Midbrain (tissue), 1 donor: ENCODE data around the gene ADSS2.

Experiments
- DNase-seq: peaks from one replicate; lab custom pipeline; 2025; lab: John Stamatoyannopoulos, UW

Gene ADSS2

GRCh38 chr1:244445320-244446181 is 6.2 kb downstream of the ADSS2 start:
- DNase-seq = peak; percentile 30

DNA sequence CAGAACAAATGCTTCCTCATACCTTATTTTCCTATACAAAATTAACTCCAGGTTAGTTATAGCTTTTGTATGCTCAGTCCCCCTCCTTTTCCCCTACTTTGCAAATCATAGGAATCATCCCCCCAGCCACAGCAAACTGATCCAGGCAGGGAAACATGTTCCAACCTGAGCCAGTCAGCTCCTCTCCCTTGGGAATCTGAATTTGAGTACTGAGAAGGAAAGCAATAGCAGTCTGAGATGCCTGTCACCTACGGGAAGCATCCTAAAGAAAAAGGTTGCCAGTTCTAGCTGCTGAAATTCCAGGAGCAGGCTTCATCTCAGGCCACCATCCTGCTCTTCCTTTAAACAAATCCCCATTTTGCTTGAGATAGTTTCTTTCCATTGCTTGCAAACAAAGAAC is 6.9 kb downstream of the ADSS2 start:
- no peak for DNase-seq

- no peak for DNase-seq
Observed at GRCh38 chr1:244442850-244443249, 8.9 kb downstream of the ADSS2 start.

DNA sequence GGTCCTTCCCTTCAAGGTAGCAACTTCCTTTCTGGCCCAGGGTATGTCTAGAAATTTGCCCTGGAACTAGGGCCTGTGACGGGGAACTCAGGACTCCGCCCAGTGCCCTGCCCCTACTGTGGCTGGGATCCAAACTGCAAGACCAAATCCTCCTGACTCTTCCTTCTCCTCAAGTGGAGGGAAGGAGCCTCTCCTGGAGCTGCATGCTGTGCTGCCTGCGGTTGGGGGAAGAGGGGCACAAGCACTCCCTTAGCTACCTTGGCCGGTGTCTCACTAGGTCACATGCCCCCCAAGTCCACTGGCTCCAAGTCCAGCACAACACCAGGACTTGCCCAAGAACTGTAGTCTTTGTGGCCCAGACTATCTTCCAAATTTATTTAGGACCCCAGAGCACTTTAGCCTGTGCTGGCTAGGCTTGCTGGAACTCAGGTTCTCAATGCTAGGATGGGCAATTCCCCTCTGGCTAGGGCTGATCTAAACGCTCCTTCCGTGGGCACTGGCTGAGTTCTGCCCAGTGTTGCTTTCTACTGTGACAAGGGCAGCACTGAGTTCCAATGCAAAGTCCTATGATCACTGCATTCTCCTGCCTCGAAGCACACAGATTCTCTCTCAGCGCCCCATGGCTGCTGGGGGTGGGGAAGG is 12.2 kb downstream of the ADSS2 start:
- no peak for DNase-seq

GRCh38 chr1:244437086-244437468 is 14.6 kb downstream of the ADSS2 start:
- no peak for DNase-seq

DNA sequence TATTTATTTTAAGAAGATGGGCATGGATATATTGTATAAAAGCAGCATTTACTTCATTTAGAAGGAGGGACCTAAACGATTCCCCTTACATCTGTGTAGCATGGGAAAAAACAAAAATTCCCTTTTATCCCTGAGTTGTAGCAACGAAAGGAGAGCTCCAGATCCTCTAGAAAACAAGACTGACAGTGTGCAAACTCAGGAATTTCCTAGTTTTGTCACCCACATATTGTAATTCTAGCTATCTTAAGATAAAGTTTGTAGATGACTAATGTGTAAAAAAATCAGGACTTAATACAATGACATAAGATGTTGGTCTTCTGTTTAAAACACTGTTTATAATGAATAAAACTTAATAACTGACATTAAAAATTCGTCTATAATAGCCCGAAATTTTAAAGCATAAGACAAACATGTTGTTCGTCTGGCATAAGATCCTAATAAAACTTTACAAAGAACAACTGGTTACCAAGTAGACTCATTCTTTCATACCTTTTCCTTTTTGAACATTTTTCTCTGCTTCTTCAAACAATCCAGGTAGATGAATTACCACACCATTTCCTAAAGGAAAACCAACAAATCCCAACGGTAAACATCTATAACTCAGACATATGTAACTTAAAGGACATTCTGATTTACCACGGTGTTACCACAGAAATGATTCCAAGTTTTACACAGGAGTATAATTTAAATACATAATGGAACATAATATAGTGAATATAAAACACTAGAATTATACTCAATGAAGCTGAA is 15.2 kb downstream of the ADSS2 start:
- DNase-seq = no peak

DNA sequence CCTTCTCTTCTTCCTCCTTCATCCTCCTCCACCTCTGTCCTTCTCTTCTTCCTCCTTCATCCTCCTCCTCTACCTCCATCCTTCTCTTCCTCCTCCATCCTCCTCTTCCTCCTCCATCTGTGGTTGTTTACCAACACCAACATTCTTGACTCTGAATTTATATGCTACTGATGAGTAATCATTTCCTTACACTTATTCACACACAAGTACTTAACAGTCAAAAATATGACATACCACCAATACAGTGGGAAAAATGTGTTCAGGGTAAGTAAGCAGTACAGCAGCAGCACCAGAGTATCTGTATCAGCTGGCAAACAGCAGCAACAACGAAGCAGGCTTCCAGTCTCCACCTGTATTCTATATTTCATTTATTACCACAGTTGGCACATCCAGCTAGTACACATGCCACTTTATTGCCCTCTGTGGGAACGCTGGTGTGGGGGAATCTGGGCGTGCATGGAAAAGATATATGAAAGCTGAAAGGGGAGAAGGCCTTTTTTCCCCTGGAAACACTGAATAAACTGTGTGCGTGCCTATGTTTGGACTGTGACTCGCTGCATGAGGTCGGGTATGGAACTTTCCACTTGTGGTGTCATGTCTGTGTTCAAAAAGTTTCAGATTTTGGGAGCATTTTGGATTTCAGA is 16.0 kb downstream of the ADSS2 start:
- no peak for DNase-seq

DNA sequence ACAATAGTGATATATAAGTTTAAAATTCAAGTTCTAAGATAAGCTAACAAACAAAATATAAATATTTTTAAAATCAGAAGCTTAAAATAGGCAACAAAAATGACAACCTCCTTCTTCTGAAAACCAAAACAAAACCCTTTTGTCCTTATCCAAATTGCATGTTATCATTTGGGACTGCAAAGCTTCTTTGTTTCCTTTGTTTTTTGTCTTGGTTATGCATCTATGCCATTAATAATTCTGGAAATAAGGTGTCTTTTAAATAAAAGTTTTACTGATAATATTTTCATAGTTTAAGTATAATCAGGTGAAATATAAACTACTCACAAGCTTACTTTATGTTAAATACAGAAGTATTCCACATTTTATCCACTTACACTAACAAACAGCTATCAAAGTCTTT is 20.5 kb downstream of the ADSS2 start:
- DNase-seq = peak; percentile 59

DNA sequence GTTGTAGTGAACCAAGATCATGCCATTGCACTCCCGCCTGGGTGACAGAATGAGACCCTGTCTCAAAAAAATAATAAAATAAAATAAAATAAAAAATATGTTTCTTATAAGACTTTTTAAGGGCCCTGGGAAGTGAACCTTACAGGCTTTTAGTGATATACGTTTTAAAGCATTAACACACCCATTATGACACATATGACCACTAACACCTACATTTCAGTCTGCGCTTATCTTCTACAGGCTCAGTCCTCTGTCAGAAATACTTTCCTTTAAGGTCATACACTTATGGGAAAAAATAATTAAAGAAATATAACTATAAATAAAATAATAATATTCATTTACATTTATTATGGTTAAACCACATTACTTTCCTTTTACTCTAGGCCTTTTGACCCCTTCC is 21.9 kb downstream of the ADSS2 start:
- no peak for DNase-seq

- DNase-seq = no peak
Observed at GRCh38 chr1:244427647-244428046, 24.1 kb downstream of the ADSS2 start.

DNA sequence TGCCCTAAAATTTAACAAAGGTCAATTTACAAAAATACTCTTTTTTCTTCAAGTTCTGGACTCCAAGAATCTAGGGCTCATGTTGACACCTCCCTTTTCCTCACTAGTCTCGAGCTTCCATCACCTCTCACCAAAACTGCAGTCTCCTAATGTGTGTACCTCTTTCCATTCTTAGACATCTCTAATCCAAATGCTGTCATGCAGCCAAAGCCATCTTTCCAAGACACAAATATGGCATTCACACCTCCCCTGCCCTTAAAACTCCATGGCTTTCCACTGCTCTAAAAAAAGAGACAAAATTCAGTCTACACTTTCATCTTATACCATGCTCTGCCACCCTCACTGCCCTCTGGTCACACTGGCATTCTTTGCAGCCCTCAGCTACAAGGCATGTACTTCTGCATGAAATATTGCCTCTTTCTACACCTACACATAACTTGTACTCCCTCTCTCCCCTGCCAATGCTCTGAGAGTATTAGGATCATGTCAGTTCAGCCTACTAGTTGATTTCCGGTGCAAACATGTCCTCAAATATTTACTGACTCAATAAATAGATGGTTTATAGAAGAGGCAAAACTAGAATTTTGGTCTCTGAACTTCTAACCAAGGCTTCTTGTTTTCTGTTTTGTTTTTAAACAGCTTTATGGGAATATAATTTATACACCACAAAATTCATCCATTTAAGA is 26.9 kb downstream of the ADSS2 start:
- no peak for DNase-seq

DNA sequence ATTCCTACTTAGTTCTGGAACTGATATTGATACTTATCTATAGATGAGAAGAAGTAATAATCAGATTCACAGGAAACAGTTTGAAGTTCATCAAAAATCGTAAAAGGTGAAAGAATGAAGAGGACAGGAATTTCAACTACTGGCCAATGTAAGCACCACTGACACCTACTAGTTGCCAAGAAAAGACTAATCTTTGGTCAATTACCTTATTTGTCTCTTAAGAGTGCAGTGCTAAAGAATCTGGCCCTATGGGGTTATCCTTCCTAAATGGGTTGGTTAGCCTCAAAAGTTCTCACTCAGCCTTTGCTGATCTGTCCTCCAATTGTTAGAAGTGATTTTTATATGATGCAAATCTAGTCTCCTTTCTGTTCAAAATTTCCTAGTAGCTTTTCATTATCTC is 29.5 kb downstream of the ADSS2 start:
- no peak for DNase-seq

- no peak for DNase-seq
Observed at GRCh38 chr1:244419024-244419423, 32.7 kb downstream of the ADSS2 start.

- DNase-seq = no peak
Observed at GRCh38 chr1:244414543-244414942, 37.2 kb downstream of the ADSS2 start.

GRCh38 chr1:244413736-244414135 is 38.0 kb downstream of the ADSS2 start:
- no peak for DNase-seq

DNA sequence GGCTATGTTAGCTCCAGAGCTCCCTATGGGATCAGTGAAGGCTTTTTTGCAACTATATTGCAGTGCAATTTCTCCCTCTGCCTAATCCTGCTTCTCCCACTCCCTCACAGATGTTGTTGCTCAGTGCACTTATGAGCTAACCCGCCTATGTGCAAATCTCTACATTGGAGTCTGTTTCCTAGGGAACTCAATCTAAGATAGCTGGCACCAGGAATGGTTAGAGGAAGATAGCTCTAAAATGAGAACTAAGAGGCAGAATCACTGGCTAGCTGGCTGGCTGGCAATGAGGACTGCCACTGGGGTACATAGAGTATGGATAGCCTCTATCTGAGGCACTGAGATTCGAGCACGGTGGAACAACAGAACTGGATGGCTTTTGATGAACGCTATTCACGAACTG is 39.5 kb downstream of the ADSS2 start:
- DNase-seq = no peak

- DNase-seq = no peak
Observed at GRCh38 chr1:244409701-244410100, 42.0 kb downstream of the ADSS2 start.

DNA sequence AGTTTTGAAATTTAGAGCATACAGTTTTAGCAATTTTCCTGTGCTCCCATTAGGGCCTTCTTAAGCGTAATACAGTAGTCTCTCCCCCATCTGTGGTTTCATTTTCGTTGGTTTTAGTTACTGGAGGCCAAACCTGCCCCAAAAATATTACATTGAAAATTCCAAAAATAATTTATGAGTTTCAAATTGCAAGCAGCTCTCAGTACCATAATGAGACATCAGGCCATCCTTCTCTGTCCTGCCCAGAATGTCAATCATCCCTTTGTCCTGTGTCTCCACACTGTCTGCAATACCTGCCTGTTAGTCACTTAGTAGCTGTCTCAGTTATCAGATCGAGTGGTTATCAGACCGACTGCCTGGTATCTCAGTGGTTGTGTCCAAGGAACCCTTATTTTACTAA is 45.4 kb downstream of the ADSS2 start:
- no peak for DNase-seq

- DNase-seq = no peak
Observed at GRCh38 chr1:244405856-244406255, 45.9 kb downstream of the ADSS2 start.

- DNase-seq = no peak
Observed at GRCh38 chr1:244403431-244403830, 48.3 kb downstream of the ADSS2 start.

- DNase-seq = no peak
Observed at GRCh38 chr1:244400974-244401373, 50.7 kb downstream of the ADSS2 start.

DNA sequence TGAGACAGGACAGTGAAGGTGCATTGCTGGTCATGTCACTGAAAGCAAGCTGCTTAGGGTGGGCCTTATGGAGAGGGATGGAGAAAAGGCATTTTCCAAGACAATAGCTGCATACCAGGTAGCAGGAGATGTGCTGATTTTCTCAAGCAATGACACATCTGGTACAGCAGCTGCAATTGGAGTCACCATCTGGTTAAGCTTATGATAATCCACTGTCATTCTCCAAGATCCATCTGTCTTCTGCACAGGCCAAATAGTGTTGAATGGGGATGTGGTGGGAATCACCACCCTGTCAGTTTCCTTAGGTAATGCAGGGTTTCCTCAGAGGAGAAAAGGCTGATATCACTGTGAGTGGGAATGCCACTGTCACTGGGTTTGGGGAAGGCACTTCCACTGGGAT is 54.6 kb downstream of the ADSS2 start:
- no peak for DNase-seq
